HFFc6 (cell line): ENCODE measurements around the gene GTF3C5. TPM values are rescaled to one million over a fixed set of nuclear protein-coding genes. Genes with fewer than 3 reads are reported as not detected.
"Not testable (repeated sequence)": the region's sequence is repeated elsewhere in the genome, so short reads cannot be mapped to it uniquely, and the experiment has no call there.

Experiments
- DNase-seq: peaks from one replicate; pipeline ENCODE4 v3.0.0-alpha.2; 2018
- H3K27ac Mint-ChIP-seq: 2 replicates; pipeline ENCODE4 v1.8.0; 2020; ENCODE audit warnings: mild to moderate bottlenecking, mixed read lengths
- H3K27me3 Mint-ChIP-seq: 2 replicates; pipeline ENCODE4 v1.8.0; 2021; ENCODE audit warnings: mild to moderate bottlenecking, moderate library complexity, mixed read lengths; ENCODE audit not compliant: insufficient read depth
- H3K36me3 Mint-ChIP-seq: 2 replicates; pipeline ENCODE4 v1.8.0; 2021; ENCODE audit warnings: low read depth, mixed read lengths
- H3K4me1 Mint-ChIP-seq: 2 replicates; pipeline ENCODE4 v1.8.0; 2020; ENCODE audit warnings: low read depth, mixed read lengths
- H3K4me3 Mint-ChIP-seq: 2 replicates; pipeline ENCODE4 v1.8.0; 2020; ENCODE audit warnings: mild to moderate bottlenecking, moderate library complexity, mixed read lengths
- H3K9me3 Mint-ChIP-seq: 2 replicates; pipeline ENCODE4 v1.8.0; 2020; ENCODE audit warnings: mild to moderate bottlenecking, mixed read lengths
- CTCF ChIP-seq: fragments of 200-600 bp; sonication (generic); IDR thresholded peaks from 2 replicates; pipeline ENCODE4 v1.5.0; 2021; ENCODE audit warnings: antibody characterized with exemption, mild to moderate bottlenecking
- total RNA-seq, 6 experiments: library from RNA; stranded (reverse); fragmentation: NEBNext Ultra II Directional; extraction: Animal tissue kit (Norgen Biotek cat#: 25700); gene quantifications; 2 replicates in 1 of 6; 3 replicates in 5 of 6; pipeline ENCODE4 v1.2.3, GENCODE V29; 2021

Gene GTF3C5
- total RNA-seq, 6 experiments from 2014 or later, result 34.5 to 40.2 (median 38.4) TPM

- Mint-ChIP-seq H3K36me3 (no peaks in the 10 kb centered on the region), H3K4me3 (no peak overlapping the region), H3K9me3 (no peaks in the 10 kb centered on the region), H3K27me3 (no peaks in the 10 kb centered on the region; the same call in 1 of the 2 replicates), H3K4me1 (peaks cover 32% of the 10 kb centered on the region), H3K27ac (no peak overlapping the region)
- no peak for DNase-seq
- TF ChIP-seq CTCF, result no peak
Observed at GRCh38 chr9:133071484-133072150, 40.8 kb downstream of the GTF3C5 start.

- DNase-seq, H3K36me3 Mint-ChIP-seq, H3K27ac Mint-ChIP-seq, H3K4me3 Mint-ChIP-seq, H3K9me3 Mint-ChIP-seq, H3K27me3 Mint-ChIP-seq: not testable (repeated sequence)
- H3K4me1 Mint-ChIP-seq, result peaks cover 36% of the 10 kb centered on the region
Observed at GRCh38 chr9:133072210-133072609, 41.4 kb downstream of the GTF3C5 start.

- Mint-ChIP-seq H3K36me3 (no peaks in the 10 kb centered on the region), H3K27me3 (no peaks in the 10 kb centered on the region; the same call in 1 of the 2 replicates), H3K4me1 (peaks cover 36% of the 10 kb centered on the region), H3K9me3 (no peaks in the 10 kb centered on the region), H3K27ac (no peak overlapping the region), H3K4me3 (no peak overlapping the region)
- no peak for TF ChIP-seq CTCF
- no peak for DNase-seq
Observed at GRCh38 chr9:133073086-133074014, 42.6 kb downstream of the GTF3C5 start.

- TF ChIP-seq CTCF, result no peak
- peaks cover 36% of the 10 kb centered on the region for H3K4me1 Mint-ChIP-seq
- no peaks in the 10 kb centered on the region for H3K36me3 Mint-ChIP-seq
- DNase-seq, result peak; percentile 46
- peaks cover 2% of the 10 kb centered on the region for H3K27me3 Mint-ChIP-seq
- no peak overlapping the region for H3K4me3 Mint-ChIP-seq
- H3K27ac Mint-ChIP-seq, result no peak overlapping the region
- H3K9me3 Mint-ChIP-seq, result no peaks in the 10 kb centered on the region
Observed at GRCh38 chr9:133074111-133074651, 43.4 kb downstream of the GTF3C5 start.

GRCh38 chr9:133075925-133076630 is 45.3 kb downstream of the GTF3C5 start:
- TF ChIP-seq CTCF, result no peak
- Mint-ChIP-seq H3K27me3 (peaks cover 14% of the 10 kb centered on the region), H3K4me3 (no peak overlapping the region), H3K36me3 (no peaks in the 10 kb centered on the region), H3K27ac (0 out of 2 replicates have a peak overlapping the region, but pooled peaks have one; percentile 38), H3K4me1 (peaks cover 36% of the 10 kb centered on the region), H3K9me3 (no peaks in the 10 kb centered on the region)
- peak; percentile 86 for DNase-seq
